ENCODE data around the gene TJP1.
"Not testable (repeated sequence)": the region's sequence is repeated elsewhere in the genome, so short reads cannot be mapped to it uniquely, and the experiment has no call there.

The TJP1 gene

GRCh38 chr15:29678504-29679034 is 143.7 kb downstream of the TJP1 start:
- DNase-seq: no peak

GRCh38 chr15:29677871-29678461 is 144.3 kb downstream of the TJP1 start:
- DNase-seq: no peak

- no peak for DNase-seq
These were observed 144.8 kb downstream of the TJP1 start for GRCh38 chr15:29677455-29677854.

- no peak for DNase-seq
These were observed 145.3 kb downstream of the TJP1 start for GRCh38 chr15:29676961-29677402.

GRCh38 chr15:29676374-29676960 is 145.8 kb downstream of the TJP1 start:
- DNase-seq: not testable (repeated sequence)

GRCh38 chr15:29675791-29676301 is 146.4 kb downstream of the TJP1 start:
- DNase-seq: no peak

- no peak for DNase-seq
These were observed 147.4 kb downstream of the TJP1 start for GRCh38 chr15:29674661-29675533.

- DNase-seq: no peak
These were observed 149.1 kb downstream of the TJP1 start for GRCh38 chr15:29672923-29673809.

- no peak for DNase-seq
These were observed 149.8 kb downstream of the TJP1 start for GRCh38 chr15:29672446-29672845.

GRCh38 chr15:29672046-29672445 is 150.2 kb downstream of the TJP1 start:
- DNase-seq: not testable (repeated sequence)

GRCh38 chr15:29670998-29671981 is 151.0 kb downstream of the TJP1 start:
- no peak for DNase-seq

GRCh38 chr15:29670266-29670665 is 152.0 kb downstream of the TJP1 start:
- DNase-seq: no peak

- no peak for DNase-seq
These were observed 152.4 kb downstream of the TJP1 start for GRCh38 chr15:29669823-29670222.

GRCh38 chr15:29668120-29668602 is 154.1 kb downstream of the TJP1 start:
- peak; percentile 31 to 41 for DNase-seq

- no peak for DNase-seq
These were observed 156.0 kb downstream of the TJP1 start for GRCh38 chr15:29666241-29666640.

- no peak for DNase-seq
These were observed 156.7 kb downstream of the TJP1 start for GRCh38 chr15:29665444-29666003.

GRCh38 chr15:29664406-29664805 is 157.9 kb downstream of the TJP1 start:
- no peak for DNase-seq

- not testable (repeated sequence) for DNase-seq
These were observed 164.8 kb downstream of the TJP1 start for GRCh38 chr15:29657476-29657817.

GRCh38 chr15:29656636-29657475 is 165.4 kb downstream of the TJP1 start:
- DNase-seq: no peak

GRCh38 chr15:29652595-29652994 is 169.7 kb downstream of the TJP1 start:
- DNase-seq: no peak
